Bronchial smooth muscle cell (primary cell): ENCODE results near the gene TSPAN7. TPM values are rescaled to one million over a fixed set of nuclear protein-coding genes. Genes with fewer than 3 reads are reported as not detected.

Experiments
- total RNA-seq: library from RNA; depleted of rRNA; stranded (reverse); fragments of >200 nt; gene quantifications from 2 replicates; pipeline ENCODE4 v1.2.1, GENCODE V29; 2014

TSPAN7 gene, protein sequence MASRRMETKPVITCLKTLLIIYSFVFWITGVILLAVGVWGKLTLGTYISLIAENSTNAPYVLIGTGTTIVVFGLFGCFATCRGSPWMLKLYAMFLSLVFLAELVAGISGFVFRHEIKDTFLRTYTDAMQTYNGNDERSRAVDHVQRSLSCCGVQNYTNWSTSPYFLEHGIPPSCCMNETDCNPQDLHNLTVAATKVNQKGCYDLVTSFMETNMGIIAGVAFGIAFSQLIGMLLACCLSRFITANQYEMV
- total RNA-seq, result 0.17 TPM in 1 of 2 replicates, not detected in the other

DNA sequence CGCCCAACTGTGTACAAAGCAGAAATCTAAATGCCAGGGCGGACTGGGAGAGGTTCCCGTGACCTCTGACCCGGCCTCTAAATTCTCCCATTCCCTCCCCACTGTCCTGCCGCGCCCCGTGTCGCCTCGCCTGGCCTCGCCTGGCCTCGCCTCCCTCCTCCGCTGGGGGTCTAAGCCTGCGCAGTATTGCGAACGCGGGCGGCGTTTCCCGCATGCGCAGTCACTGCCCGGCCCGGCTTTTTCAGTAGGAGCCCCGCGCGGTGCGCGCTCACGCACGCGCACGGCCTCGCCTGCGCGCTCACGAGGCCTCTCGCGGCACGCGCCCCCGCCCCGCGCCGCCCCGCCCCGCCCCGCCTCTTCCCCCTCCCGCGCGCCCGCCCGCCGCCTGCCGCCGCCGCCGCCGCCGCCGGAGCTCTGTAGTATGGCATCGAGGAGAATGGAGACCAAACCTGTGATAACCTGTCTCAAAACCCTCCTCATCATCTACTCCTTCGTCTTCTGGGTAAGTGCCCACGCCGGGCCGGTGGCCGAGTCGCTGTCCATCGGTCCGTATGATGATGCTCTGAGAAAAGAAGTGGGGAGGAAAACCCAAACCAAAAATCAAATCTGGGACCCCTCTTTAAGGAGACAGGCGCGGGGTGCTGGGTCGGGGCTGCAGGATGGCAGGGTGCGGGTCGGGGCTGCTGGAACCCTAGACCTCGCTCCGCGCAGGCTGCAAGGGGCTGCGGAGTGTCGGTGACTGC lies at the start of gene TSPAN7:
Gene TSPAN7, plus strand, starts transcription at position 417 of the 743 bp plus-strand sequence. Its CDS starts 5 bp downstream, at position 422.

Other genes starting within 250 kb of the TSPAN7 start
- 2.5 and 3.3 TPM in 2 replicates for gene RPGR, start 234.0 kb upstream of the TSPAN7 start, total RNA-seq
- gene OTC, start 208.9 kb upstream of the TSPAN7 start, total RNA-seq, result 0.09 and 0.16 TPM in 2 replicates
- 65.7 and 123 TPM in 2 replicates for gene MID1IP1, start 239.9 kb downstream of the TSPAN7 start, total RNA-seq